Motor neuron (in vitro differentiated cells): ENCODE data around the gene CUL3. TPM values are rescaled to one million over a fixed set of nuclear protein-coding genes. Genes with fewer than 3 reads are reported as not detected.
A peak's percentile ranks its signal among the peaks of the same experiment; 100 is the strongest.
"Not testable (repeated sequence)": the region's sequence is repeated elsewhere in the genome, so short reads cannot be mapped to it uniquely, and the experiment has no call there.

Experiments
- ATAC-seq, 8 experiments: fragments of 200-7000 bp; cut with Tn5 transposase; replicated peaks in 6 of 8; 2 replicates each; pipeline ENCODE4 v1.8.0; 2021; ENCODE audit warnings: mild to moderate bottlenecking in 8 of 8, moderate library complexity in 8 of 8
- H3K27ac ChIP-seq, 2 donors: fragments of 250-450 bp; sonication (Bioruptor Pico); 2 replicates each; pipeline ENCODE4 v1.9.0; 2021; ENCODE audit warnings: antibody characterized with exemption in 2 of 2, mild to moderate bottlenecking in 2 of 2, moderate library complexity in 1 of 2
- H3K4me1 ChIP-seq, 2 donors: fragments of 250-450 bp; sonication (Bioruptor Pico); replicated peaks in 1 of 2; 2 replicates each; pipeline ENCODE4 v1.6.1; 2021; ENCODE audit warnings: antibody characterized with exemption in 2 of 2, mild to moderate bottlenecking in 2 of 2, moderate library complexity in 1 of 2
- H3K4me3 ChIP-seq, 5 donors: fragments of 250-450 bp; sonication (Bioruptor Pico); 2 replicates each; pipeline ENCODE4 v1.9.0; 2021; ENCODE audit warnings: antibody characterized with exemption in 5 of 5, mild to moderate bottlenecking in 5 of 5, moderate library complexity in 4 of 5
- WGBS, 10 experiments: fragments of 450-650 bp; shearing (Covaris generic); methylation state at CpG; one replicate each; pipeline ENCODE4 v1.0.0; 2022; 5-methylcytosine and 5-hydroxymethylcytosine counted together
- in situ Hi-C, 9 experiments: fragments of 400-800 bp; cut with MboI; loops; one replicate each; pipeline ENCODE4 v1.15.0; 2021; ENCODE audit warnings: low sequenced_read_pairs in 9 of 9, low pct_unique_long_range_greater_than_20kb in 2 of 9; ENCODE audit not compliant: unreplicated experiment in 9 of 9
- total RNA-seq, 8 experiments: library from RNA; unstranded; fragments of 300-600 nt; gene quantifications; 2 replicates each; pipeline versions ENCODE4 v1.2.3 to v1.2.4, GENCODE V29; 2022

Gene CUL3
- total RNA-seq, 8 experiments from 2014 or later: 54.8 to 123 (median 73.9) TPM

DNA sequence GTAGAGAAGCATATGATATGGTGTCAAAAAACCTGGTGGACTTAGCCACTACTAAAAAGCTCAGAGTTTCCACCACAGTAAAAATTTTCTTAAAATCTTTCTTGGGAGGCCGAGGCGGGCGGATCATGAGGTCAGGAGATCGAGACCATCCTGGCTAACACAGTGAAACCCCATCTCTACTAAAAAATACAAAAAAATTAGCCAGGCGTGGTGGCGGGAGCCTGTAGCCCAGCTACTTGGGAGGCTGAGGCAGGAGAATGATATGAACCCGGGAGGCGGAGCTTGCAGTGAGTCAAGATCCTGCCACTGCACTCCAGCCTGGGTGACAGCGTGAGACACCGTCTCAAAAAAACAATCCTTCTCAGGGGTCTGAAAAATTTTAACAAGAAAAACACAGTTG lies 62.7 kb downstream of the CUL3 start:
- H3K4me3 ChIP-seq, ATAC-seq, H3K27ac ChIP-seq, H3K4me1 ChIP-seq: not testable (repeated sequence)
- WGBS, 10 experiments: 87 to 100% (median 99%) methylated on average over 1 to 10 of the region's 10 CpGs; no CpG with 5 or more reads in 2 of the 10 experiments
- in situ Hi-C loops: loop anchor here in 1 of 9 experiments (25.0 kb wide), 1 partner anchor 115 kb away; no protein-coding TSS in a partner anchor

DNA sequence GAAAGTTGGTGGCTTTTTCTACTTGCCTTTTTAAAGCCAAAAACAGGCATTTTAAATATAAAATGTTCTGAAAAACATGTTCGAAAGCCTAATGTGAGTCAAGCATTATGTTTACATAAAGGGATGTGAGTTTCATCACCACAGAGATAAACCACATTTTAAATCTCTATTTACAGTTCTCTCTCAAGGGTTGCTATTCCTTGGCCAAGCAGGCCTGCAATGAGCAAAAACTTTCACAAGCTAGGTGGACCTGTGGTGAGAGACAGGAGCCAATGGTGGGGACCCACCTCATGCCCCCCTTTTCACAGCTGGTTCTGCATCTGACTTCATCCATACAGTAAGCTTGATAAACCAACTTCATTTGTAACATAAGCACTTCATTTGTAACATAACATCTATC lies 65.1 kb downstream of the CUL3 start:
- Histone ChIP-seq H3K4me3 (no peak overlapping the region), H3K4me1 (peaks cover 0 to 4% of the 10 kb centered on the region in 2 donors), H3K27ac (no peak overlapping the region)
- in situ Hi-C loops: loop anchor here in 1 of 9 experiments (25.0 kb wide), 1 partner anchor 117 kb away; no protein-coding TSS in a partner anchor
- peak in 3 of 8 experiments; percentile 48 to 81 (median 64) for ATAC-seq
- 9 to 100% (median 87%) methylated on average over 1 of the region's 1 CpG; no CpG with 5 or more reads in 2 of the 10 experiments for WGBS, 10 experiments

DNA sequence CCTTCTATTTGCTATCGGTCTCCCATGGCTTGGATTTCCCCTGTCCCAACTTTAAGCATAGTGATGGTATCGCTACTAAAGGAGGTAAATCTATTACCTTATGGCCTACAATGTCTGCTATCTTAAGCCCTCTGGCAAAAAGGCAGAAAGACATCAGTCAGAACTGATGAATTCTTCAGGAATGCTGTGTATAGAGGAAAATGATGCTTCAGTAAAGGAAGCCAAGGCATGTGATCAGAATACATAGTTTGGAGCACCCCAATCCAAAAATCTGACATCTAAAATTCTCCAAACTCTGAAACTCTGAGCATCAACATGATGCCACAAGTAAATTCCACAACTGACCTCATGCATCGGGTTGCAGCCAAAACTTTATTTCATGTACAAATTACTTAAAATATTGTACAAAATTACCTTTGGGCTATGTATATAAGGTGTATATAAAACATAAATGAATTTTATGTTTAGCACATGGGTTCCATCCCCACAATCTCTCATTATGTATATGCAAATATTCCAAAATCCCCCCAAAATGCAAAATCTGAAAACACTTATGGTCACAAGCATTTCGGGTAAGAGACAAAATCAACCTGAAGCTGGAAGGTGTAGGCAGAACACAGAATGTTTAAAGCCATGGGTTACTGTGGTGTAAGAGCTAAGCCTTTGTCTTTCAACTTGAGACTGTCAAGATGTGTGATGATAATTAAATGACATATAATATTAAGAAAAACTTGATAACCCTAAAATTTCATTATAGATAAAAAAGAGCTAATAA lies 66.2 kb downstream of the CUL3 start:
- 67 to 100% (median 96%) methylated on average over 1 to 4 of the region's 4 CpGs; no CpG with 5 or more reads in 1 of the 10 experiments for WGBS, 10 experiments
- Histone ChIP-seq H3K4me1 (no peaks in the 10 kb centered on the region), H3K4me3 (no peak overlapping the region), H3K27ac (no peak overlapping the region)
- in situ Hi-C loops: loop anchor here in 1 of 9 experiments (25.0 kb wide), 1 partner anchor 118 kb away; no protein-coding TSS in a partner anchor
- no peak for ATAC-seq

DNA sequence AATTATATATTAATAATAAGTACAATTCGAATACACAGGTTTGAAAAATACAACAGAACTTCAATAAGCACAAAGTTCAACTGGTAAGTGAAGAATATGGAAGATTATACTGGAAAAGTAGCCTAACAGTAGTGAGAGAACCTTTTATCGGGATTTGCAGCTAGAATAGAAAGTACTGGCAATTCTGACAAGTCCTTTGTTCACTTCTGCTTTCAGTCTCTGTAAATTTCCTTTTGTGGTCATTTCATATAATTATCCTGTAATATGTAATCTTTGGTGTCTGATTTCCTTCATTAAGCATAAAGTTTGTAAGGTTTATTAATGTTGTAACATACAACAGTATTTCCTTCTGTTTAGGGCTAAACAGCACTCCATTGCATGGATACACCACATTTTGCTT lies 67.2 kb downstream of the CUL3 start:
- no peak for ATAC-seq
- 52 to 100% (median 87%) methylated on average over 1 to 2 of the region's 2 CpGs for WGBS, 10 experiments
- Histone ChIP-seq H3K4me3 (no peak overlapping the region), H3K4me1 (no peaks in the 10 kb centered on the region), H3K27ac (no peak overlapping the region)
- in situ Hi-C loops: loop anchor here in 1 of 9 experiments (25.0 kb wide), 1 partner anchor 119 kb away; no protein-coding TSS in a partner anchor

DNA sequence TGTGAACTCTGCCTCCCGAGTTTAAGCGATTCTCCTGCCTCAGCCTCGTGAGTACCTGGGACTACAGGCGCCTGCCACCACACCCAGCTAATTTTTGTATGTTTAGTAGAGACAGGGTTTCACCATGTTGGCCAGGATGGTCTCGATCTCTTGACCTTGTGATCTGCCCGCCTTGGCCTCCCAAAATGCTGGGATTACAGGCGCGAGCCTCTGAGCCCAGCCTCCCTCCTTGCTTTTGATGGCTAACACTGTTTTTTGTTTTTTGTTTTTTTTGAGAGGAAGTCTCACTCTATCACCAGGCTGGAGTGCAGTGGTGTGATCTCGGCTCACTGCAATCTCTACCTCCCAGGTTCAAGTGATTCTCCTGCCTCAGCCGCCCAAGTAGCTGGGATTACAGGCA lies 68.8 kb downstream of the CUL3 start:
- H3K27ac ChIP-seq, ATAC-seq, H3K4me3 ChIP-seq, H3K4me1 ChIP-seq: not testable (repeated sequence)
- in situ Hi-C loops: loop anchor here in 1 of 9 experiments (25.0 kb wide), 1 partner anchor 121 kb away; no protein-coding TSS in a partner anchor
- WGBS, 10 experiments: 93 to 100% (median 96%) methylated on average over 1 to 8 of the region's 10 CpGs; no CpG with 5 or more reads in 4 of the 10 experiments

DNA sequence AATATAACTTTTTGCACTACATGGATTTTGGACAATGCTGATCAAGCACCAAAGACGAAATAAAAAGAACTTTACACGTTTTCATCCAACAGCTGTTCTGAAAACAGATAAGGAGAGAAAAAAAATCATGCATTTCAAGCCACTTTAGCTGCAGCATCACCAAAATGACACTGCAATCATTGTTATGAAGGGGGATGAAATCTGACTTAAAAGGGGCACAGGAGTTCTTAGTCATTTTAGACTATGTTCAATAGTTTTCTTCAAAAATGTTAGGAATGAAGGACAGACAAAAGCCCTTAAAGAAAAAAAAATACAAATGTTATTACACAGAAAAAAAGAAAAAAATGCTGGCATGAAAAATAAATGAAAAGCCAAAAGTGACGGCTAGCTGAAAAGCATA lies 71.2 kb downstream of the CUL3 start:
- no peak overlapping the region for H3K4me3 ChIP-seq
- no peaks in the 10 kb centered on the region for H3K4me1 ChIP-seq
- in situ Hi-C loops: loop anchor here in 1 of 9 experiments (25.0 kb wide), 1 partner anchor 123 kb away; no protein-coding TSS in a partner anchor
- ATAC-seq: no peak
- no peak overlapping the region for H3K27ac ChIP-seq
- WGBS, 10 experiments: 32 to 97% (median 88%) methylated on average over 2 to 3 of the region's 3 CpGs

DNA sequence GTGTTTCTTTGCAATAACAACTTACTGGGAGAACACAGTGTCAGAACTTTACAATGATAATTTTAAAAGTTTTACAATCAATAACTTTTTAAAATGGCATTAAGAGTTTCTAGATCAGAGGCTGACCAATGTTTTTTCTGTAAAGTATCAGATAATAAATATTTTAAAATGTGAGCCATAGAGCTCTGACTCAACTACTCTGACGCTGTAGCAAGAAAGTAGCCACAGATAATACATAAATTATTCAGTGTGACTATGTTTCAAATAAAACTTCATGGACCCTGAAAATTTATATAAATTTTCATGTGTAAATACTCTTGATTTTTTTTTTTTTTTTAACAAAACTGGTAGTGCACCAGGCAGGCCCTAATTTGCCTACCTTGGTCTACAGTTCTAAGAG lies 77.4 kb downstream of the CUL3 start:
- 0 to 100% (median 87%) methylated on average over 1 of the region's 1 CpG for WGBS, 10 experiments

DNA sequence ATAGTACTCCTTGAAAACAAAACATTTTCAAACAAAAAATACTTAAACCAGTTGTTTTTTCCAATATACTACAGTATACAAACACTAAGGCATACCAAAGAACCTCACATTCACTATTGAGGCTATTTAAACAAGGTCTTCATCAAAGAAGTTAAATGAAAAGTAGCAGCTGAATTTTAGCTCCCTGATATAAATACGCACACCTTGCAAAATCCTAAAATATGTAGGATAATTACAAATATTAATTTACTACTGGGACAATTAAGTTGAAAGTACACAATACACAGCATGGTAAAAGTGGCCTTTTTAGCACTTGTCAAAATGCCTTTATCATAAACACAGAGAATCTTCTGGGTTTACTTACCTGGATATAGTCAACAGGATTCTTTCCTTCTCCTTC lies 78.7 kb downstream of the CUL3 start:
- in situ Hi-C loops: loop anchor here in 1 of 9 experiments (25.0 kb wide), 1 partner anchor 131 kb away; no protein-coding TSS in a partner anchor
- WGBS, 10 experiments: 90 to 100% (median 100%) methylated on average over 1 of the region's 1 CpG; no CpG with 5 or more reads in 2 of the 10 experiments

More for the DNA sequence above, 77.4 kb downstream of the CUL3 start:
- in situ Hi-C loops: loop anchor here in 1 of 9 experiments (25.0 kb wide), 1 partner anchor 130 kb away; no protein-coding TSS in a partner anchor
- ATAC-seq: peak in 1 of 8 experiments; percentile 29
- no peaks in the 10 kb centered on the region for H3K4me1 ChIP-seq
- H3K4me3 ChIP-seq: no peak overlapping the region
- no peak overlapping the region for H3K27ac ChIP-seq

DNA sequence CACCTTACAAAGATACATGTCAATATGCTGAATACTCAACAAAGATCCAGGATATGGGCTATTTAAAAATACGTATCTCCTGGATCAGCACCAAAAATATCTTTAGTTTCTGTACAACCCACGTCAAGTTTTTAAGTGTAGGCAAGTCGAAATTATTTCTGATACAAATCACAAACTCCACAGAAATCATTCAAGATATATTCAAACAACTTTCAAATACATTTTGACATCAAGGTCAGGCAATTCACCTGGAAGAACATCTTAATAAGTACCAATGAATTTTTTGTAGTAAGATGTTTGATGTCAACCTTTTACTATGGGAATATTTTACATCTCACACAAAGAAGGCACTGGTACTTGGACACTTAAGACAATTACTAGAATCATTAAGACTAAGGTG lies 86.2 kb downstream of the CUL3 start:
- H3K27ac ChIP-seq: no peak overlapping the region
- in situ Hi-C loops: no loop called here
- 80 to 100% (median 98%) methylated on average over 1 to 3 of the region's 3 CpGs for WGBS, 10 experiments
- ATAC-seq: no peak
- no peak overlapping the region for H3K4me3 ChIP-seq
- H3K4me1 ChIP-seq: no peaks in the 10 kb centered on the region

More for the DNA sequence above, 78.7 kb downstream of the CUL3 start:
- Histone ChIP-seq H3K4me1 (no peaks in the 10 kb centered on the region), H3K27ac (no peak overlapping the region), H3K4me3 (no peak overlapping the region)
- no peak for ATAC-seq

DNA sequence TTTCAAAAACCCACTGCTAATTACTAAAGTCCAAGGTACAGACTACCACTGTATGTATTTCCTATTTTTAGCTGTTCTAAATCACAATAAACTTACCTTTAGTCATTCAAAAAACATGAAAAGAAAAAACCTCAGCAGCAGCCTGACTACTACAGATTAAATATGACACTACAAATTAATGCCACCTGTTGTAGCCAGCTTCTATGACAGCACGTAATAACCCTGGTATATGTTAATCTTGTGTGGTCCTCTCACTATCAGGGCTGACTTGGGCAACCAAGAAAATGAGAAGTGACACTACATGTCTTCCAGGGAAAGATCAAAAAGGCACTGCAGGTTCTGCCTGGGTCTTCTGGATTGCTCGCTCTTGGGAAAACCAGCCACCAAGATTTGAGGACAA lies 92.6 kb downstream of the CUL3 start:
- ATAC-seq: no peak
- H3K4me3 ChIP-seq: no peak overlapping the region
- H3K4me1 ChIP-seq: no peaks in the 10 kb centered on the region
- no peak overlapping the region for H3K27ac ChIP-seq
- in situ Hi-C loops: no loop called here
- WGBS, 10 experiments: 67 to 100% (median 98%) methylated on average over 1 to 2 of the region's 2 CpGs; no CpG with 5 or more reads in 4 of the 10 experiments

DNA sequence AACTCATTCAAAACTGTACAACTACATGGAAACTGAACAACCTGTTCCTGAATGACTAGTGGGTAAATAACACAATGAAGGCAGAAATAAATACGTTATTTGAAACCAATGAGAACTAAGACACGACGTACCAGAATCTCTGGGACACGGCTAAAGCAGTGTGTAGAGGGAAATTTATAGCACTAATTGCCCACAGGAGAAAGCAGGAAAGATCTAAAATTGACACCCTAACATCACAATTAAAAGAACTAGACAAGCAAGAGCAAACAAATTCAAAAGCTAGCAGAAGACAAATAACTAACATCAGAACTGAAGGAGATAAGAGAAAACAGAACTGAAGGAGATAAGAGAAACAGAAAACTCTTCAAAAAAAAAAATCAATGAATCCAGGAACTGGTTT lies 97.2 kb downstream of the CUL3 start:
- ATAC-seq, H3K27ac ChIP-seq, H3K4me1 ChIP-seq, in situ Hi-C loops, H3K4me3 ChIP-seq: not testable (repeated sequence)
- 95 to 100% (median 100%) methylated on average over 2 to 4 of the region's 4 CpGs; no CpG with 5 or more reads in 1 of the 10 experiments for WGBS, 10 experiments

DNA sequence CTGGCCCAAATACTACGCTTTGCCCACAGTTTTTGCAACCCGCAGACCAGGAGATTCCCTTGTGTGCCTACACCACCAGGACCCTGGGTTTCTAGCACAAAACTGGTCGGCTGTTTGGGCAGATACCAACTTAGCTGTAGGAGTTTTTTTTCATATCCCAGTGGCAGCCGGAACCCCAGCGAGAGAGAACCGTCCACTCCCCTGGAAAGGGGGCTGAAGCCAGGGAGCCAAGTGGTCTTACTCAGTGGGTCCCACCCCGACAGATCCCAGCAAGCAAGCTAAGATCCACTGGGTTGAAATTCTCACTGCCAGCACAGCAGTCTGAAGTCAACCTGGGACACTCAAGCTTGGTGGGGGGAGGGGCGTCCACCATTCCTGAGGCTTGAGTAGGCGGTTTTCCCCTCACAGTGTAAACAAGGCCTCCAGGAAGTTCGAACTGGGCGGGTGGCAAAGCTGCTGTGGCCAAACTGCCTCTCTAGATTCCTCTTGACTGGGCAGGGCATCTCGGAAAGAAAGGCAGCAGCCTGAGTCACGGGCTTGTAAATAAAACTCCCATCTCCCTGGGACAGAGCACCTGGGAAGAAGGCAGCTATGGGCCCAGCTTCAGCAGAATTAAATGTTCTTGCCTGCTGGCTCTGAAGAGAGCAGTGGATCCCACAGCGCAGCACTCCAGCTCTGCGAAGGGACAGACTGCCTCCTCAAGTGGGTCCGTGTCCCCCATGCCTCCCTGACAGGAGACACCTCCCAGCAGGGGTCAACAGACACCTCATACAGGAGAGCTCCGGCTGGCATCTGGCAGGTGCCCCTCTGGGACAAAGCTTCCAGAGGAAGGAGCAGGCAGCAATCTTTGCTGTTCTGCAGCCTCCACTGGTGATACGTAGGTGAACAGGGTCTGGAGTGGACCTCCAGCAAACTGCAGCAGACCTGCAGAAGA lies 99.8 kb downstream of the CUL3 start:
- WGBS, 10 experiments: 60 to 100% (median 80%) methylated on average over 1 to 9 of the region's 18 CpGs; no CpG with 5 or more reads in 3 of the 10 experiments
- H3K4me3 ChIP-seq, H3K27ac ChIP-seq, H3K4me1 ChIP-seq, in situ Hi-C loops: not testable (repeated sequence)
- ATAC-seq: peak in 5 of 8 experiments; percentile 29 to 95 (median 68)
